ENCODE results near the gene HERPUD2. TPM values are rescaled to one million over a fixed set of nuclear protein-coding genes. Genes with fewer than 3 reads are reported as not detected.

The HERPUD2 gene
- total RNA-seq, 3 donors from 2014 or later = 23.5 to 41.4 (median 34.7) TPM

GRCh38 chr7:35714862-35715261 lies 19.9 kb upstream of the HERPUD2 start:
- ATAC-seq (peak; percentile 27), DNase-seq (no peak)
- TF ChIP-seq, protein P1, sequence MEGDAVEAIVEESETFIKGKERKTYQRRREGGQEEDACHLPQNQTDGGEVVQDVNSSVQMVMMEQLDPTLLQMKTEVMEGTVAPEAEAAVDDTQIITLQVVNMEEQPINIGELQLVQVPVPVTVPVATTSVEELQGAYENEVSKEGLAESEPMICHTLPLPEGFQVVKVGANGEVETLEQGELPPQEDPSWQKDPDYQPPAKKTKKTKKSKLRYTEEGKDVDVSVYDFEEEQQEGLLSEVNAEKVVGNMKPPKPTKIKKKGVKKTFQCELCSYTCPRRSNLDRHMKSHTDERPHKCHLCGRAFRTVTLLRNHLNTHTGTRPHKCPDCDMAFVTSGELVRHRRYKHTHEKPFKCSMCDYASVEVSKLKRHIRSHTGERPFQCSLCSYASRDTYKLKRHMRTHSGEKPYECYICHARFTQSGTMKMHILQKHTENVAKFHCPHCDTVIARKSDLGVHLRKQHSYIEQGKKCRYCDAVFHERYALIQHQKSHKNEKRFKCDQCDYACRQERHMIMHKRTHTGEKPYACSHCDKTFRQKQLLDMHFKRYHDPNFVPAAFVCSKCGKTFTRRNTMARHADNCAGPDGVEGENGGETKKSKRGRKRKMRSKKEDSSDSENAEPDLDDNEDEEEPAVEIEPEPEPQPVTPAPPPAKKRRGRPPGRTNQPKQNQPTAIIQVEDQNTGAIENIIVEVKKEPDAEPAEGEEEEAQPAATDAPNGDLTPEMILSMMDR (IDR thresholded peaks at IDR 0.05) = no peak
- Histone ChIP-seq H3K9me3 (no peaks in the 10 kb centered on the region), H3K4me3 (no peak overlapping the region), H3K4me1 (ENCODE audit: low read depth) (no peaks in the 10 kb centered on the region), H3K36me3 (ENCODE audit: low read depth) (no peaks in the 10 kb centered on the region)
- intact Hi-C loops (cut with DNase I, micrococcal nuclease) = loop anchor here in 1 of 2 donors (5.0 kb wide), 1 partner anchor 192 kb away; no protein-coding TSS in a partner anchor

- ATAC-seq (no peak), DNase-seq (no peak)
- H3K9me3 ChIP-seq = no peaks in the 10 kb centered on the region
- no peak overlapping the region for H3K4me3 ChIP-seq
- H3K36me3 ChIP-seq (ENCODE audit: low read depth) = no peaks in the 10 kb centered on the region
- TF ChIP-seq, protein P1 (IDR thresholded peaks at IDR 0.05) = no peak
- intact Hi-C loops (cut with DNase I, micrococcal nuclease) = loop anchor here in 1 of 2 donors (5.0 kb wide), 1 partner anchor 193 kb away; no protein-coding TSS in a partner anchor
- H3K4me1 ChIP-seq (ENCODE audit: low read depth) = no peaks in the 10 kb centered on the region
These were observed 19.5 kb upstream of the HERPUD2 start for GRCh38 chr7:35714407-35714806.

GRCh38 chr7:35712563-35713226 lies 17.8 kb upstream of the HERPUD2 start:
- DNase-seq (no peak), ATAC-seq (no peak)
- H3K9me3 ChIP-seq = no peaks in the 10 kb centered on the region
- intact Hi-C loops (cut with DNase I, micrococcal nuclease) = loop anchor here in 1 of 2 donors (5.0 kb wide), 1 partner anchor 195 kb away; no protein-coding TSS in a partner anchor
- H3K4me3 ChIP-seq = no peak overlapping the region
- H3K36me3 ChIP-seq (ENCODE audit: low read depth) = no peaks in the 10 kb centered on the region
- TF ChIP-seq, protein P1 (IDR thresholded peaks at IDR 0.05) = no peak
- no peaks in the 10 kb centered on the region for H3K4me1 ChIP-seq (ENCODE audit: low read depth)

- TF ChIP-seq, protein P1 (IDR thresholded peaks at IDR 0.05) = no peak
- no peaks in the 10 kb centered on the region for H3K4me1 ChIP-seq (ENCODE audit: low read depth)
- ATAC-seq = no peak
- no peak overlapping the region for H3K4me3 ChIP-seq
- no peak for DNase-seq
- intact Hi-C loops (cut with DNase I, micrococcal nuclease) = loop anchor here in 1 of 2 donors (5.0 kb wide), 1 partner anchor 200 kb away; no protein-coding TSS in a partner anchor
- no peaks in the 10 kb centered on the region for H3K9me3 ChIP-seq
- H3K36me3 ChIP-seq (ENCODE audit: low read depth) = no peaks in the 10 kb centered on the region
These were observed 12.5 kb upstream of the HERPUD2 start for GRCh38 chr7:35707422-35707821.

DNA sequence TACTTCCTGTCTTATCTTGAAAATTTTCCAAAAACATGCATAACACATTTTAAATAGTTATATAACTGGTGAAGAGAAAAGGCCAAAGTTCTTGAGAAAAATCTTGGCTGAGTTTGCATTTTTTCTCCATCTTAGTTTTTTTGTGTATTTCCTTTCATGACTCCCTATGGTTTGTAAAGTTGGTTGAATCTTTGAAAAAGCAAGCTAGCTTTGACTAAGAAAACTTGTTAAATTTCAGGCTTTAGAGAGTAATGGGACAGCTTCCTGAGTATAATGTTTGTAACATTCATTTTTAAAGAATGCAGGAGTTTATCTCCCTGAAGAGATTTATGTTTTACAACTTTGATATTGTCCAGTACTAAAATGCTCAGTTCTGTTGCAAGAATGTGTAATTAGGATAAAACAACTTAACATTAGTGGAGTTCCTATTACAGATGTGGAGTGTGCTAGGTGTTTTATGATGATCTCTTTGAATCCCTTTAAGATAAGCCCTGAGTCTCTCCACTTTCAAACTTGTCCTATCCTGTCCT lies 11.1 kb upstream of the HERPUD2 start:
- no peak overlapping the region for H3K4me3 ChIP-seq
- ATAC-seq = no peak
- no peaks in the 10 kb centered on the region for H3K36me3 ChIP-seq (ENCODE audit: low read depth)
- no peak for DNase-seq
- H3K9me3 ChIP-seq = no peaks in the 10 kb centered on the region
- intact Hi-C loops (cut with DNase I, micrococcal nuclease) = loop anchor here in 1 of 2 donors (5.0 kb wide), 1 partner anchor 201 kb away; no protein-coding TSS in a partner anchor
- no peaks in the 10 kb centered on the region for H3K4me1 ChIP-seq (ENCODE audit: low read depth)
- TF ChIP-seq, protein P1 (IDR thresholded peaks at IDR 0.05) = no peak

Data from mucosa of descending colon (tissue), 3 donors.